ENCODE results near the gene ESPN. TPM values are rescaled to one million over a fixed set of nuclear protein-coding genes. Genes with fewer than 3 reads are reported as not detected.
A peak's percentile ranks its signal among the peaks of the same experiment; 100 is the strongest.

ESPN gene
- total RNA-seq, 1 experiment from 2014 or later: 53.1 TPM

DNA sequence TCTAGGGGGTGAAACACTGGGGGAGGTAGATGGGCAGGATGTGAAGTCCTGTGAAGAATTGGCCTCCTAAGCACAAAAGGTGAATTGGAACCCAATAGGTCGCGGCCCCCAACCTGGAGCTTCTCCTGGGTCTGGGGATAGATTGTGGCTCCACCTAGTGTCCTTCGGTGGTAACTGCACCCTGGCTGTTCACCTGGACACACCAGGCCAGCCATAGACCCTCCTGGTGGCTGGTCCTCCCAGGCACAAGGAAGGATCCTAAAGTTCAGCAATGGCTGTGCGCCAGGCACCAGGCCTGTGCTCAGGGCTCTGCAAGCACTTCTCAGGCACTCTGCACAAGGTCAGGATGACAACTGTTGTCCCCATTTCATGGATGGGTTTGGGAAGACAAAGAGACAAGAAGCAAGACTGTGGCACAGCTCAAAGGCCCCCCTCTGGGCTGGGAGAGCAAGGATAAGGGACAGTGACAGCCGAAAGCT lies 13.5 kb downstream of the ESPN start:
- peak; percentile 94 for DNase-seq
- H4K91ac ChIP-seq (ENCODE audit: insufficient read length, low read depth, low read length): no peak overlapping the region
- no peak overlapping the region for H3K9ac ChIP-seq (ENCODE audit: extremely low read depth, insufficient read length, low read length)
- no peak overlapping the region for H3K18ac ChIP-seq (ENCODE audit: insufficient read length, low read depth, low read length)
- no peak overlapping the region for H2AFZ ChIP-seq (ENCODE audit: low read length)
- H3K36me3 Mint-ChIP-seq (ENCODE audit: insufficient read depth in 1 of 3, low read depth in 3 of 3): no peaks in the 10 kb centered on the region
- peak overlapping the region in 1 of 2 experiments; percentile 40; a peak in 2 of 5 replicates for H3K4me3 Mint-ChIP-seq
- H3K27me3 ChIP-seq (ENCODE audit: insufficient read depth, low read length): peaks cover 4% of the 10 kb centered on the region; the same call in 1 of the 2 replicates
- no peaks in the 10 kb centered on the region for H3K9me3 ChIP-seq (ENCODE audit: control insufficient read depth, low read depth, low read length)
- no peak overlapping the region for H3T11ph ChIP-seq (ENCODE audit: low read length)
- no peaks in the 10 kb centered on the region; the same call in 1 of the 2 replicates for H3K4me1 ChIP-seq (ENCODE audit: insufficient read depth, low read length)
- no peaks in the 10 kb centered on the region for H4K20me1 ChIP-seq (ENCODE audit: control insufficient read depth, insufficient read depth, insufficient read length)
- H2BK15ac ChIP-seq (ENCODE audit: low read depth, low read length): no peak overlapping the region
- no peak overlapping the region for H3K14ac ChIP-seq (ENCODE audit: insufficient read depth, low read length)
- H3K4me2 ChIP-seq (ENCODE audit: insufficient read depth, insufficient read length, low read length): no peak overlapping the region
- H3K27ac Mint-ChIP-seq: no peak overlapping the region
- peaks cover 21 to 27% of the 10 kb centered on the region in 2 experiments for H3K4me1 Mint-ChIP-seq
- no CpG with 5 or more reads among the region's 5 CpGs for WGBS (ENCODE audit: extremely low coverage, insufficient read length, low lambda C conversion rate)
- no peak overlapping the region for H2BK5ac ChIP-seq (ENCODE audit: insufficient read length, low read length)
- H3K79me2 ChIP-seq (ENCODE audit: insufficient read depth, low read length): no peaks in the 10 kb centered on the region
- H3K27me3 Mint-ChIP-seq (ENCODE audit: low read depth): peaks cover 66% of the 10 kb centered on the region
- no peak overlapping the region for H2BK12ac ChIP-seq (ENCODE audit: insufficient read length, low read depth, low read length)
- no peak overlapping the region for H3K4ac ChIP-seq (ENCODE audit: low read depth, low read length)
- no peak overlapping the region for H3K23ac ChIP-seq (ENCODE audit: insufficient read length, low read depth, low read length)
- no peak overlapping the region for H4K8ac ChIP-seq (replicated peaks; ENCODE audit: insufficient read length, low read depth, low read length)
- no peaks in the 10 kb centered on the region for H3K79me1 ChIP-seq (ENCODE audit: insufficient read depth, low read depth, low read length, poor library complexity, severe bottlenecking)
- H3K9me3 Mint-ChIP-seq: no peaks in the 10 kb centered on the region; a peak in 1 of 5 replicates
- no peak overlapping the region for H2BK120ac ChIP-seq (ENCODE audit: low read depth, low read length, poor library complexity, severe bottlenecking)
- peaks cover 6% of the 10 kb centered on the region for H3K23me2 ChIP-seq (ENCODE audit: insufficient read length, low read depth, low read length, poor library complexity, severe bottlenecking)
- TF ChIP-seq, protein P1, sequence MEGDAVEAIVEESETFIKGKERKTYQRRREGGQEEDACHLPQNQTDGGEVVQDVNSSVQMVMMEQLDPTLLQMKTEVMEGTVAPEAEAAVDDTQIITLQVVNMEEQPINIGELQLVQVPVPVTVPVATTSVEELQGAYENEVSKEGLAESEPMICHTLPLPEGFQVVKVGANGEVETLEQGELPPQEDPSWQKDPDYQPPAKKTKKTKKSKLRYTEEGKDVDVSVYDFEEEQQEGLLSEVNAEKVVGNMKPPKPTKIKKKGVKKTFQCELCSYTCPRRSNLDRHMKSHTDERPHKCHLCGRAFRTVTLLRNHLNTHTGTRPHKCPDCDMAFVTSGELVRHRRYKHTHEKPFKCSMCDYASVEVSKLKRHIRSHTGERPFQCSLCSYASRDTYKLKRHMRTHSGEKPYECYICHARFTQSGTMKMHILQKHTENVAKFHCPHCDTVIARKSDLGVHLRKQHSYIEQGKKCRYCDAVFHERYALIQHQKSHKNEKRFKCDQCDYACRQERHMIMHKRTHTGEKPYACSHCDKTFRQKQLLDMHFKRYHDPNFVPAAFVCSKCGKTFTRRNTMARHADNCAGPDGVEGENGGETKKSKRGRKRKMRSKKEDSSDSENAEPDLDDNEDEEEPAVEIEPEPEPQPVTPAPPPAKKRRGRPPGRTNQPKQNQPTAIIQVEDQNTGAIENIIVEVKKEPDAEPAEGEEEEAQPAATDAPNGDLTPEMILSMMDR (conservative IDR thresholded peaks at IDR 0.05): peak; percentile 97
- H4K5ac ChIP-seq (ENCODE audit: insufficient read length, low read depth, low read length): no peak overlapping the region
- no peak overlapping the region for H3K56ac ChIP-seq (ENCODE audit: insufficient read length, low read depth, low read length)
- no peak overlapping the region for H3K27ac ChIP-seq (ENCODE audit: insufficient read length, low read depth, low read length)
- H2BK20ac ChIP-seq (ENCODE audit: low read depth, low read length, poor library complexity, severe bottlenecking): no peak overlapping the region
- H2AK5ac ChIP-seq (ENCODE audit: insufficient read length, low read length): no peak overlapping the region
